ENCODE data around the gene DNAJC21. TPM values are rescaled to one million over a fixed set of nuclear protein-coding genes. Genes with fewer than 3 reads are reported as not detected.

The DNAJC21 gene
- total RNA-seq, 4 donors from 2014 or later = 12.7 to 34.8 (median 26.6) TPM

GRCh38 chr5:34924462-34924765 lies 4.9 kb upstream of the DNAJC21 start:
- no peak for DNase-seq
- intact Hi-C loops (cut with DNase I; ENCODE audit: low total_unique reads) (no loop called here), in situ Hi-C loops (cut with MboI; ENCODE audit: low pct_ligation_motif_present in 1 of 4, low pct_unique_long_range_greater_than_20kb in 1 of 4, low sequenced_read_pairs in 3 of 4) (loop anchor here in 3 of 4 donors (25.0 kb wide), 2 partner anchors 912 to 1487 kb away; partner anchors contain the start of genes AMACR (in 2 of the 3) and TARS1 (in 2 of the 3))
- TF ChIP-seq CTCF (IDR thresholded peaks at IDR 0.05) = no peak
- no peak for TF ChIP-seq POLR2A (IDR thresholded peaks at IDR 0.05)
- TF ChIP-seq POLR2AphosphoS5 (IDR thresholded peaks at IDR 0.05) = no peak
- TF ChIP-seq EP300 (IDR thresholded peaks at IDR 0.05; ENCODE audit: low read depth) = no peak
- Histone ChIP-seq H3K27ac (no peak overlapping the region), H3K9me3 (no peaks in the 10 kb centered on the region), H3K27me3 (no peaks in the 10 kb centered on the region), H3K36me3 (peaks cover 0 to 44% (median 13%) of the 10 kb centered on the region in 4 donors), H3K4me1 (peaks cover 0 to 14% (median 2%) of the 10 kb centered on the region in 4 donors), H3K4me3 (no peak overlapping the region)

- in situ Hi-C loops (cut with MboI; ENCODE audit: low pct_ligation_motif_present in 1 of 4, low pct_unique_long_range_greater_than_20kb in 1 of 4, low sequenced_read_pairs in 3 of 4) = no loop called here
- Histone ChIP-seq H3K4me3 (no peak overlapping the region), H3K36me3 (peaks cover 0 to 28% (median 13%) of the 10 kb centered on the region in 4 donors), H3K4me1 (peaks cover 9 to 25% (median 13%) of the 10 kb centered on the region in 4 donors), H3K27ac (no peak overlapping the region), H3K27me3 (no peaks in the 10 kb centered on the region), H3K9me3 (no peaks in the 10 kb centered on the region)
- intact Hi-C loops (cut with DNase I; ENCODE audit: low total_unique reads) = no loop called here
- DNase-seq = no peak
- WGBS, 2 donors (ENCODE audit: low coverage in 1 of 2) = 89 to 93% methylated on average over 3 of the region's 3 CpGs
- TF ChIP-seq POLR2A (IDR thresholded peaks at IDR 0.05) (no peak), EP300 (IDR thresholded peaks at IDR 0.05; ENCODE audit: low read depth) (no peak), CTCF (IDR thresholded peaks at IDR 0.05) (no peak), POLR2AphosphoS5 (IDR thresholded peaks at IDR 0.05) (no peak)
Observed at GRCh38 chr5:34926318-34926888, 3.0 kb upstream of the DNAJC21 start.

- H3K4me3 ChIP-seq = no peak overlapping the region
- H3K27ac ChIP-seq = no peak overlapping the region
- intact Hi-C loops (cut with DNase I; ENCODE audit: low total_unique reads) = no loop called here
- peaks cover 13 to 27% (median 15%) of the 10 kb centered on the region in 4 donors for H3K4me1 ChIP-seq
- no peaks in the 10 kb centered on the region for H3K27me3 ChIP-seq
- TF ChIP-seq POLR2AphosphoS5 (IDR thresholded peaks at IDR 0.05) = no peak
- no peak for TF ChIP-seq EP300 (IDR thresholded peaks at IDR 0.05; ENCODE audit: low read depth)
- no peak for TF ChIP-seq POLR2A (IDR thresholded peaks at IDR 0.05)
- no peak for TF ChIP-seq CTCF (IDR thresholded peaks at IDR 0.05)
- in situ Hi-C loops (cut with MboI; ENCODE audit: low pct_ligation_motif_present in 1 of 4, low pct_unique_long_range_greater_than_20kb in 1 of 4, low sequenced_read_pairs in 3 of 4) = no loop called here
- no peaks in the 10 kb centered on the region for H3K9me3 ChIP-seq
- peaks cover 0 to 21% (median 10%) of the 10 kb centered on the region in 4 donors for H3K36me3 ChIP-seq
- 91 to 100% methylated on average over 1 to 5 of the region's 5 CpGs for WGBS, 2 donors (ENCODE audit: low coverage in 1 of 2)
- no peak for DNase-seq
Observed at GRCh38 chr5:34927785-34928184, 1.6 kb upstream of the DNAJC21 start.

- TF ChIP-seq POLR2AphosphoS5 (IDR thresholded peaks at IDR 0.05) (no peak), CTCF (IDR thresholded peaks at IDR 0.05) (no peak), EP300 (IDR thresholded peaks at IDR 0.05; ENCODE audit: low read depth) (no peak), POLR2A (IDR thresholded peaks at IDR 0.05) (no peak)
- H3K27me3 ChIP-seq = no peaks in the 10 kb centered on the region
- WGBS, 2 donors (ENCODE audit: low coverage in 1 of 2) = 92 to 95% methylated on average over 4 to 5 of the region's 5 CpGs
- H3K4me1 ChIP-seq = peaks cover 13 to 27% (median 15%) of the 10 kb centered on the region in 4 donors
- intact Hi-C loops (cut with DNase I; ENCODE audit: low total_unique reads) = no loop called here
- DNase-seq = no peak
- H3K9me3 ChIP-seq = no peaks in the 10 kb centered on the region
- H3K27ac ChIP-seq = no peak overlapping the region
- peaks cover 0 to 18% (median 8%) of the 10 kb centered on the region in 4 donors for H3K36me3 ChIP-seq
- in situ Hi-C loops (cut with MboI; ENCODE audit: low pct_ligation_motif_present in 1 of 4, low pct_unique_long_range_greater_than_20kb in 1 of 4, low sequenced_read_pairs in 3 of 4) = no loop called here
- H3K4me3 ChIP-seq = no peak overlapping the region
Observed at GRCh38 chr5:34928267-34928666, 1.1 kb upstream of the DNAJC21 start.

Data from transverse colon (tissue), 4 donors.